Adipocyte (in vitro differentiated cells): Measurements from ENCODE around the gene IPCEF1.
"Not testable (repeated sequence)": the region's sequence is repeated elsewhere in the genome, so short reads cannot be mapped to it uniquely, and the experiment has no call there.

Source experiments
- DNase-seq: peaks from one replicate; pipeline ENCODE4 v3.0.0-alpha.2; 2015; ENCODE audit warnings: low read depth
- H3K27me3 ChIP-seq: replicated peaks from 2 replicates; pipeline ENCODE4 v1.7.0; 2013; ENCODE audit warnings: mild to moderate bottlenecking, low read length, moderate library complexity; ENCODE audit not compliant: control insufficient read depth, insufficient read depth
- H3K36me3 ChIP-seq: 2 replicates; pipeline ENCODE4 v1.7.0; 2013; ENCODE audit warnings: low read length, mild to moderate bottlenecking, moderate library complexity; ENCODE audit not compliant: control insufficient read depth, insufficient read depth, severe bottlenecking
- H3K4me1 ChIP-seq: 2 replicates; pipeline ENCODE4 v1.7.0; 2013; ENCODE audit warnings: mild to moderate bottlenecking, low read length, moderate library complexity; ENCODE audit not compliant: control insufficient read depth, insufficient read depth
- H3K4me3 ChIP-seq: 2 replicates; pipeline ENCODE4 v1.7.0; 2013; ENCODE audit warnings: mild to moderate bottlenecking, low read length, moderate library complexity
- H3K9ac ChIP-seq: 2 replicates; pipeline ENCODE4 v1.7.0; 2013; ENCODE audit warnings: mild to moderate bottlenecking, low read length, moderate library complexity
- H3K9me3 ChIP-seq: 2 replicates; pipeline ENCODE4 v1.7.0; 2013; ENCODE audit warnings: mild to moderate bottlenecking, low read length, moderate library complexity; ENCODE audit not compliant: control insufficient read depth

The IPCEF1 gene

GRCh38 chr6:154306696-154307095 is 49.9 kb downstream of the IPCEF1 start:
- DNase-seq, result no peak
- no peaks in the 10 kb centered on the region for H3K9me3 ChIP-seq
- no peaks in the 10 kb centered on the region for H3K4me1 ChIP-seq
- H3K27me3 ChIP-seq, result peaks cover 4% of the 10 kb centered on the region
- H3K9ac ChIP-seq, result no peak overlapping the region
- H3K4me3 ChIP-seq, result no peak overlapping the region
- H3K36me3 ChIP-seq, result no peaks in the 10 kb centered on the region

GRCh38 chr6:154304191-154304590 is 52.4 kb downstream of the IPCEF1 start:
- Histone ChIP-seq H3K4me3 (no peak overlapping the region), H3K4me1 (no peaks in the 10 kb centered on the region), H3K9ac (no peak overlapping the region), H3K36me3 (no peaks in the 10 kb centered on the region), H3K27me3 (peaks cover 2% of the 10 kb centered on the region), H3K9me3 (no peaks in the 10 kb centered on the region)
- no peak for DNase-seq

- not testable (repeated sequence) for H3K9me3 ChIP-seq, H3K27me3 ChIP-seq, H3K4me3 ChIP-seq, H3K36me3 ChIP-seq, H3K4me1 ChIP-seq, H3K9ac ChIP-seq
- DNase-seq, result peak; percentile 9
Observed at GRCh38 chr6:154303642-154304041, 53.0 kb downstream of the IPCEF1 start.

- Histone ChIP-seq H3K36me3 (no peaks in the 10 kb centered on the region), H3K4me1 (peaks cover 15% of the 10 kb centered on the region), H3K9me3 (no peaks in the 10 kb centered on the region), H3K4me3 (no peak overlapping the region), H3K27me3 (no peaks in the 10 kb centered on the region), H3K9ac (no peak overlapping the region)
- peak; percentile 64 for DNase-seq
Observed at GRCh38 chr6:154301839-154302752, 54.5 kb downstream of the IPCEF1 start.

GRCh38 chr6:154301086-154301625 is 55.4 kb downstream of the IPCEF1 start:
- Histone ChIP-seq H3K4me1 (peaks cover 16% of the 10 kb centered on the region), H3K9me3 (no peaks in the 10 kb centered on the region), H3K36me3 (no peaks in the 10 kb centered on the region), H3K9ac (no peak overlapping the region), H3K27me3 (no peaks in the 10 kb centered on the region), H3K4me3 (no peak overlapping the region)
- no peak for DNase-seq

- peaks cover 16% of the 10 kb centered on the region for H3K4me1 ChIP-seq
- no peaks in the 10 kb centered on the region for H3K9me3 ChIP-seq
- no peaks in the 10 kb centered on the region for H3K36me3 ChIP-seq
- H3K4me3 ChIP-seq, result peak overlapping the region; percentile 23
- no peaks in the 10 kb centered on the region for H3K27me3 ChIP-seq
- no peak overlapping the region for H3K9ac ChIP-seq
- peak; percentile 61 for DNase-seq
Observed at GRCh38 chr6:154298297-154298696, 58.3 kb downstream of the IPCEF1 start.

- Histone ChIP-seq H3K4me1 (peaks cover 20% of the 10 kb centered on the region), H3K27me3 (no peaks in the 10 kb centered on the region), H3K9ac (no peak overlapping the region), H3K36me3 (no peaks in the 10 kb centered on the region), H3K9me3 (no peaks in the 10 kb centered on the region), H3K4me3 (peak overlapping the region; percentile 23)
- DNase-seq, result peak; percentile 24
Observed at GRCh38 chr6:154297721-154298120, 58.9 kb downstream of the IPCEF1 start.

- no peak overlapping the region for H3K4me3 ChIP-seq
- no peak for DNase-seq
- H3K36me3 ChIP-seq, result no peaks in the 10 kb centered on the region
- no peaks in the 10 kb centered on the region for H3K27me3 ChIP-seq
- H3K4me1 ChIP-seq, result peaks cover 23% of the 10 kb centered on the region
- H3K9ac ChIP-seq, result no peak overlapping the region
- no peaks in the 10 kb centered on the region for H3K9me3 ChIP-seq
Observed at GRCh38 chr6:154297210-154297609, 59.4 kb downstream of the IPCEF1 start.

GRCh38 chr6:154295733-154296132 is 60.9 kb downstream of the IPCEF1 start:
- Histone ChIP-seq H3K4me1 (peaks cover 23% of the 10 kb centered on the region), H3K27me3 (no peaks in the 10 kb centered on the region), H3K36me3 (no peaks in the 10 kb centered on the region), H3K9me3 (no peaks in the 10 kb centered on the region), H3K4me3 (no peak overlapping the region), H3K9ac (no peak overlapping the region)
- DNase-seq, result no peak

- H3K36me3 ChIP-seq, result no peaks in the 10 kb centered on the region
- H3K4me1 ChIP-seq, result peaks cover 17% of the 10 kb centered on the region
- no peaks in the 10 kb centered on the region for H3K27me3 ChIP-seq
- peak; percentile 68 for DNase-seq
- no peak overlapping the region for H3K4me3 ChIP-seq
- no peak overlapping the region for H3K9ac ChIP-seq
- H3K9me3 ChIP-seq, result no peaks in the 10 kb centered on the region
Observed at GRCh38 chr6:154292855-154293519, 63.6 kb downstream of the IPCEF1 start.

- Histone ChIP-seq H3K27me3 (no peaks in the 10 kb centered on the region), H3K9me3 (no peaks in the 10 kb centered on the region), H3K36me3 (no peaks in the 10 kb centered on the region), H3K9ac (no peak overlapping the region), H3K4me3 (no peak overlapping the region), H3K4me1 (peaks cover 8% of the 10 kb centered on the region)
- no peak for DNase-seq
Observed at GRCh38 chr6:154292066-154292465, 64.5 kb downstream of the IPCEF1 start.
